Measurements from ENCODE around the gene RELN. TPM values are rescaled to one million over a fixed set of nuclear protein-coding genes. Genes with fewer than 3 reads are reported as not detected.

RELN gene
- total RNA-seq, 1 experiment from 2014 or later = 0.20 TPM

GRCh38 chr7:103549786-103550185, 439.7 kb downstream of the RELN start (continued):
- TF ChIP-seq, protein P1, sequence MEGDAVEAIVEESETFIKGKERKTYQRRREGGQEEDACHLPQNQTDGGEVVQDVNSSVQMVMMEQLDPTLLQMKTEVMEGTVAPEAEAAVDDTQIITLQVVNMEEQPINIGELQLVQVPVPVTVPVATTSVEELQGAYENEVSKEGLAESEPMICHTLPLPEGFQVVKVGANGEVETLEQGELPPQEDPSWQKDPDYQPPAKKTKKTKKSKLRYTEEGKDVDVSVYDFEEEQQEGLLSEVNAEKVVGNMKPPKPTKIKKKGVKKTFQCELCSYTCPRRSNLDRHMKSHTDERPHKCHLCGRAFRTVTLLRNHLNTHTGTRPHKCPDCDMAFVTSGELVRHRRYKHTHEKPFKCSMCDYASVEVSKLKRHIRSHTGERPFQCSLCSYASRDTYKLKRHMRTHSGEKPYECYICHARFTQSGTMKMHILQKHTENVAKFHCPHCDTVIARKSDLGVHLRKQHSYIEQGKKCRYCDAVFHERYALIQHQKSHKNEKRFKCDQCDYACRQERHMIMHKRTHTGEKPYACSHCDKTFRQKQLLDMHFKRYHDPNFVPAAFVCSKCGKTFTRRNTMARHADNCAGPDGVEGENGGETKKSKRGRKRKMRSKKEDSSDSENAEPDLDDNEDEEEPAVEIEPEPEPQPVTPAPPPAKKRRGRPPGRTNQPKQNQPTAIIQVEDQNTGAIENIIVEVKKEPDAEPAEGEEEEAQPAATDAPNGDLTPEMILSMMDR (IDR thresholded peaks at IDR 0.05 in 2 of 3, conservative IDR thresholded peaks at IDR 0.05 in 1 of 3; ENCODE audit: borderline replicate concordance in 1 of 3, insufficient read depth in 1 of 3, low read depth in 2 of 3, low read length in 2 of 3) = no peak
- no peak for TF ChIP-seq POLR2A (IDR thresholded peaks at IDR 0.05; ENCODE audit: borderline replicate concordance, extremely low read depth, insufficient read depth, insufficient read length)
- TF ChIP-seq, protein P2, sequence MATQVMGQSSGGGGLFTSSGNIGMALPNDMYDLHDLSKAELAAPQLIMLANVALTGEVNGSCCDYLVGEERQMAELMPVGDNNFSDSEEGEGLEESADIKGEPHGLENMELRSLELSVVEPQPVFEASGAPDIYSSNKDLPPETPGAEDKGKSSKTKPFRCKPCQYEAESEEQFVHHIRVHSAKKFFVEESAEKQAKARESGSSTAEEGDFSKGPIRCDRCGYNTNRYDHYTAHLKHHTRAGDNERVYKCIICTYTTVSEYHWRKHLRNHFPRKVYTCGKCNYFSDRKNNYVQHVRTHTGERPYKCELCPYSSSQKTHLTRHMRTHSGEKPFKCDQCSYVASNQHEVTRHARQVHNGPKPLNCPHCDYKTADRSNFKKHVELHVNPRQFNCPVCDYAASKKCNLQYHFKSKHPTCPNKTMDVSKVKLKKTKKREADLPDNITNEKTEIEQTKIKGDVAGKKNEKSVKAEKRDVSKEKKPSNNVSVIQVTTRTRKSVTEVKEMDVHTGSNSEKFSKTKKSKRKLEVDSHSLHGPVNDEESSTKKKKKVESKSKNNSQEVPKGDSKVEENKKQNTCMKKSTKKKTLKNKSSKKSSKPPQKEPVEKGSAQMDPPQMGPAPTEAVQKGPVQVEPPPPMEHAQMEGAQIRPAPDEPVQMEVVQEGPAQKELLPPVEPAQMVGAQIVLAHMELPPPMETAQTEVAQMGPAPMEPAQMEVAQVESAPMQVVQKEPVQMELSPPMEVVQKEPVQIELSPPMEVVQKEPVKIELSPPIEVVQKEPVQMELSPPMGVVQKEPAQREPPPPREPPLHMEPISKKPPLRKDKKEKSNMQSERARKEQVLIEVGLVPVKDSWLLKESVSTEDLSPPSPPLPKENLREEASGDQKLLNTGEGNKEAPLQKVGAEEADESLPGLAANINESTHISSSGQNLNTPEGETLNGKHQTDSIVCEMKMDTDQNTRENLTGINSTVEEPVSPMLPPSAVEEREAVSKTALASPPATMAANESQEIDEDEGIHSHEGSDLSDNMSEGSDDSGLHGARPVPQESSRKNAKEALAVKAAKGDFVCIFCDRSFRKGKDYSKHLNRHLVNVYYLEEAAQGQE (IDR thresholded peaks at IDR 0.05; ENCODE audit: low read depth) = no peak
- no peak for TF ChIP-seq RAD21 (IDR thresholded peaks at IDR 0.05; ENCODE audit: low read depth)
- TF ChIP-seq, protein P3, sequence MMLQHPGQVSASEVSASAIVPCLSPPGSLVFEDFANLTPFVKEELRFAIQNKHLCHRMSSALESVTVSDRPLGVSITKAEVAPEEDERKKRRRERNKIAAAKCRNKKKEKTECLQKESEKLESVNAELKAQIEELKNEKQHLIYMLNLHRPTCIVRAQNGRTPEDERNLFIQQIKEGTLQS (IDR thresholded peaks at IDR 0.05) = no peak
- no peak for TF ChIP-seq SRF (IDR thresholded peaks at IDR 0.05; ENCODE audit: low read depth)
- TF ChIP-seq EZH2phosphoT487 (IDR thresholded peaks at IDR 0.05; ENCODE audit: borderline replicate concordance) = no peak
- TF ChIP-seq TCF7L2 (IDR thresholded peaks at IDR 0.05; ENCODE audit: borderline replicate concordance, extremely low read depth, insufficient read depth, insufficient read length) = no peak

All from HCT116 (cell line).